GM10266 (cell line): Measurements from ENCODE around the gene TRAPPC8.

Experiments
- DNase-seq: peaks from one replicate; pipeline ENCODE4 v3.0.0; 2012; ENCODE audit errors: extremely low spot score
- TF ChIP-seq, protein P1 (sequence below): IDR thresholded peaks from 2 replicates; pipeline ENCODE4 v1.5.1; 2012; ENCODE audit warnings: mild to moderate bottlenecking, low read depth; ENCODE audit not compliant: control insufficient read depth, insufficient read depth; ENCODE audit errors: missing control alignments

TRAPPC8 gene, protein sequence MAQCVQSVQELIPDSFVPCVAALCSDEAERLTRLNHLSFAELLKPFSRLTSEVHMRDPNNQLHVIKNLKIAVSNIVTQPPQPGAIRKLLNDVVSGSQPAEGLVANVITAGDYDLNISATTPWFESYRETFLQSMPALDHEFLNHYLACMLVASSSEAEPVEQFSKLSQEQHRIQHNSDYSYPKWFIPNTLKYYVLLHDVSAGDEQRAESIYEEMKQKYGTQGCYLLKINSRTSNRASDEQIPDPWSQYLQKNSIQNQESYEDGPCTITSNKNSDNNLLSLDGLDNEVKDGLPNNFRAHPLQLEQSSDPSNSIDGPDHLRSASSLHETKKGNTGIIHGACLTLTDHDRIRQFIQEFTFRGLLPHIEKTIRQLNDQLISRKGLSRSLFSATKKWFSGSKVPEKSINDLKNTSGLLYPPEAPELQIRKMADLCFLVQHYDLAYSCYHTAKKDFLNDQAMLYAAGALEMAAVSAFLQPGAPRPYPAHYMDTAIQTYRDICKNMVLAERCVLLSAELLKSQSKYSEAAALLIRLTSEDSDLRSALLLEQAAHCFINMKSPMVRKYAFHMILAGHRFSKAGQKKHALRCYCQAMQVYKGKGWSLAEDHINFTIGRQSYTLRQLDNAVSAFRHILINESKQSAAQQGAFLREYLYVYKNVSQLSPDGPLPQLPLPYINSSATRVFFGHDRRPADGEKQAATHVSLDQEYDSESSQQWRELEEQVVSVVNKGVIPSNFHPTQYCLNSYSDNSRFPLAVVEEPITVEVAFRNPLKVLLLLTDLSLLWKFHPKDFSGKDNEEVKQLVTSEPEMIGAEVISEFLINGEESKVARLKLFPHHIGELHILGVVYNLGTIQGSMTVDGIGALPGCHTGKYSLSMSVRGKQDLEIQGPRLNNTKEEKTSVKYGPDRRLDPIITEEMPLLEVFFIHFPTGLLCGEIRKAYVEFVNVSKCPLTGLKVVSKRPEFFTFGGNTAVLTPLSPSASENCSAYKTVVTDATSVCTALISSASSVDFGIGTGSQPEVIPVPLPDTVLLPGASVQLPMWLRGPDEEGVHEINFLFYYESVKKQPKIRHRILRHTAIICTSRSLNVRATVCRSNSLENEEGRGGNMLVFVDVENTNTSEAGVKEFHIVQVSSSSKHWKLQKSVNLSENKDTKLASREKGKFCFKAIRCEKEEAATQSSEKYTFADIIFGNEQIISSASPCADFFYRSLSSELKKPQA (N-terminal part only)

DNA sequence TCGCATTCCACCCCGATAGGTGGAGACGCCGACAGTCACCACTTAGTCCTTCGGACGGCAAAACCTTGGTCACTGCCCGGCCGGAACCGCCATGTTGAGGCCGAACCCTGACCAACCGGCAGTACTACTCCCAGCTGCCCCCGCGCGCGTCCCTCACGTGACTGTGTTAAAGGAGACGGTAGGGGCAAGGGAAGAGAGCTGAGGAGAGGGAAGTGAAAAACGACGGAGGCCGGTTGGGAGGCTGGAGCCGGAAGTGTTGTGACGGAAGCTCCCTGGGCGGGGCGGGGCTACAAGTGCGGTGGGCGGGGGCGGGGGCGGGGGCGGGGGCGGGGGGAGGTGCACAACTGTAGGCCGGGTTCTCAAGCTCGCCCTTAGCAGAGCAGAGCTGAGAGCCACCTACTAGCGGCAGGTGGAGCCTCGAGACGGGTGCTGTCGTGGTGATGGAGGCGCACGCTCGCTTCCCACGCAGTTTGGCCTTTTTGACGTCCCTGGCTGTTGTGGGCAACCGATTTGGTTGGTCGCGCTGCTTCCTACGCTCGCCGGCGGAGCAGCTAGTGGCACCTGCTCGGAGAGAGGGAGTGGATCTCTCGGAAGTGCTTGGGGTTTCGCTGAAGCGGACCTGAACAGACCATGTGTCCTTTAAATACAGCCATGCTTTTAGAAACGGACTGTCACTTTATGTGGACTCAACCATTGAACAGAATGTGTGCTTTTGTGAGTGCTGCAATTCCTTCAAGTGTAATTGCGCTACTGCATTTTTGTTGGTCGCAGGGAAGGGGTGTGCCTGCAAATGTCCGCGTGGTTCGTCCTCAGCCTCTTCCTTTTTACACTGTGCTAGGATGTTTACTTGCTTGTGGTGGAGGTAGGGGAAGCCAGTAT lies at the start of gene TRAPPC8:
TRAPPC8 (minus strand) TSS at position 130 of the 879 bp plus-strand sequence. CDS start 364 bp downstream, outside the sequence.
- TF ChIP-seq, protein P1, sequence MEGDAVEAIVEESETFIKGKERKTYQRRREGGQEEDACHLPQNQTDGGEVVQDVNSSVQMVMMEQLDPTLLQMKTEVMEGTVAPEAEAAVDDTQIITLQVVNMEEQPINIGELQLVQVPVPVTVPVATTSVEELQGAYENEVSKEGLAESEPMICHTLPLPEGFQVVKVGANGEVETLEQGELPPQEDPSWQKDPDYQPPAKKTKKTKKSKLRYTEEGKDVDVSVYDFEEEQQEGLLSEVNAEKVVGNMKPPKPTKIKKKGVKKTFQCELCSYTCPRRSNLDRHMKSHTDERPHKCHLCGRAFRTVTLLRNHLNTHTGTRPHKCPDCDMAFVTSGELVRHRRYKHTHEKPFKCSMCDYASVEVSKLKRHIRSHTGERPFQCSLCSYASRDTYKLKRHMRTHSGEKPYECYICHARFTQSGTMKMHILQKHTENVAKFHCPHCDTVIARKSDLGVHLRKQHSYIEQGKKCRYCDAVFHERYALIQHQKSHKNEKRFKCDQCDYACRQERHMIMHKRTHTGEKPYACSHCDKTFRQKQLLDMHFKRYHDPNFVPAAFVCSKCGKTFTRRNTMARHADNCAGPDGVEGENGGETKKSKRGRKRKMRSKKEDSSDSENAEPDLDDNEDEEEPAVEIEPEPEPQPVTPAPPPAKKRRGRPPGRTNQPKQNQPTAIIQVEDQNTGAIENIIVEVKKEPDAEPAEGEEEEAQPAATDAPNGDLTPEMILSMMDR: peak; percentile 16
- DNase-seq: peak; percentile 96

DNA sequence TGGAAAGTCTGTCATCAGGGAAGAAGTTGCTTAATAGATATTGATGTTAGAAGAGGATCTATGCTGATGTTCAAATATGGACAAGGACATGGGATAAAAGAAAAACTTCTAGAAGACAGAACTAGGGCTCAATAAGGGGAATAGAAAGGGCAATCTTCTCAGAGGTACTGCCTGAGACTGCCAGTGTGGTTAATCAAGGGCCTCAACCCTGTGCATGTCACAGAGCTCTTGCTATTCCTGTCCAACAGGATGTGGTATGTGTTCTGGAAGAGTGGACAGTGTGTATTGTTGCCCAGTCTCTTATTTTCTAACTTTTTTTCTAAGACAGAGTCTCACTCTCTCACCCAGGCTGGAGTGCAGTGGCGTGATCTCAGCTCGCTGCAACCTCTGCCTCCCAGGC lies 47.9 kb upstream of the TRAPPC8 start:
- TF ChIP-seq, protein P1: no peak
- peak; percentile 44 for DNase-seq

DNA sequence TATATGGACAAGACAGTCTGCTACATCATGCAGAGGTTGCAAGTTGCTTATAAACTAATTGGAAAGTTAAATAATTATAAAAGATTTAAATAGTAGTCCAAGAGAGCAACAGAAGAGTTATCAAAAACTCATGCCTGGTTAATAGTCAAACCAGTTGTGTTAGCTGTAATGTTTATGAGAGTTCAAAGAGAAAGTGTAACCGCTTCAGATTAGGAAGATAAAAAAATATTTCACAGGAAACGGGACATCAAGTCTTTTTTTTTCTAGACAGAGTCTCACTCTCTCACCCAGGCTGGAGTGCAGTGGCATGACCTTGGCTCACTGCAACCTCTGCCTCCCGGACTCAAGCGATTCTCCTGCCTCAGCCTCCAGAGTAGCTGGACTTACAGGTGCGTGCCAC lies 41.0 kb upstream of the TRAPPC8 start:
- no peak for DNase-seq
- TF ChIP-seq, protein P1: no peak

DNA sequence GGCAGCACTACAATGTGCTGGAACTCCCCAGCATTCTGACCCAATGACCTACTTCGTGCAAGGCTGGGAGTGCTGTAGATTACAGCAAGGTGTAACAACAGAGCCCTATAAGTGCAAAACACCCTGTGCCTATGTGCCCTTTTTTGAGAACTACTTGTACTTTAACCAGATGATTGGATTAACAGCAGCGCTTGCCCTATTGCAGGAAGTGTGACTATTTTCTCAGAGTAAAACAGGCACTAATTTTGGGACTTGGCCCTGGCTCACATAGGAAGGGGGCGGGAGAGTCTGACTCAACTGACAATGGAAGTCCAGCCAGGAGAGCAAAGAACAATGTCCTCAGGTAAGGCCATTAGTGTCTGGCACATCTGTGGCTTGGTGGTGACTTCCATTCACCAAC lies 40.1 kb upstream of the TRAPPC8 start:
- TF ChIP-seq, protein P1: no peak
- DNase-seq: no peak

DNA sequence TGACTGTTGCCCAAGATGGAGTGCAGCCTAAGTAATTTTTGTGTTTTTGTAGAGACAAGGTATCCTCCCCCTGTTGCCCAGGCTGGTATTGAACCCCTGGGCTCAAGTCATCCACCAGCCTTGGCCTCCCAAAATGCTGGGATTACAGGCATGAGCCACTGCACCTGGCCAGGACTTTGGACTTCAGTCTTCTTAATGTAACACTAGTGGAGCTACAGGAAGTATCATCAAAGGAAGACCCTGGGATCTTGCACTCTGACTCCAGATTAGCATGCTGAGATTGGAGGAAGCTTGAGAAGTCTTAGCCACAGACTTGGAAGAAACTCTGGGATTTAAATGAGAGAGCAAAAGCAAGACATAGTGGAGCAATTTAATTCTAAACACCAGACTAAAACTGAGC lies 37.9 kb upstream of the TRAPPC8 start:
- TF ChIP-seq, protein P1: no peak
- no peak for DNase-seq

DNA sequence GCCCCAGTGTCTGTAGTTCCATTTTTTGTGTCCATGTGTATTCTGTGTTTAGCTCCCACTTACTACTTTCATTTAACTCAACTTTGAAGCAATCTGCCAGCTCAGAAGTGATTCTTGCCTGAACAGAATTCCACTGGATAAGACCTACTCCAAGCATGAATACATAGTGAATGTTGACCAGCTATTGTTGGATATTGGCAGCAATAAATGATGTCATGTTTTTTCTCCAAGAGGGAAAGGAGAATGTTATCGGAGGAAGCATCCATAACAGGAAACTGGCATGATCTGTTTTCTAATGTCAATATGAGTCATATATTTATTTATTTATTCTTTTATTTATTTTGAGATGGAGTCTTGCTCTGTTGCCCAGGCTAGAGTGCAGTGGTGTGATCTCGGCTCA lies 36.8 kb upstream of the TRAPPC8 start:
- DNase-seq: no peak
- TF ChIP-seq, protein P1: no peak
